GM19468 (cell line): ENCODE measurements around the gene CLASP1.

Source experiments
- ATAC-seq: cut with Tn5 transposase; IDR thresholded peaks from one replicate; pipeline ENCODE4 v1.9.1; 2021; ENCODE audit warnings: mild to moderate bottlenecking, moderate library complexity, moderate number of reproducible peaks; ENCODE audit not compliant: unreplicated experiment; ENCODE audit errors: extremely low read depth

CLASP1 gene

GRCh38 chr2:121552477-121553180 lies 96.6 kb downstream of the CLASP1 start:
- peak; percentile 52 for ATAC-seq

- no peak for ATAC-seq
Measured at GRCh38 chr2:121550669-121551068, 98.6 kb downstream of the CLASP1 start.

GRCh38 chr2:121547646-121548045 lies 101.6 kb downstream of the CLASP1 start:
- no peak for ATAC-seq

- ATAC-seq = no peak
Measured at GRCh38 chr2:121545913-121546312, 103.3 kb downstream of the CLASP1 start.

GRCh38 chr2:121545257-121545656 lies 104.0 kb downstream of the CLASP1 start:
- no peak for ATAC-seq

GRCh38 chr2:121541495-121541894 lies 107.8 kb downstream of the CLASP1 start:
- ATAC-seq = no peak

GRCh38 chr2:121539750-121540469 lies 109.4 kb downstream of the CLASP1 start:
- no peak for ATAC-seq

- no peak for ATAC-seq
Measured at GRCh38 chr2:121536850-121537557, 112.3 kb downstream of the CLASP1 start.

GRCh38 chr2:121536347-121536746 lies 112.9 kb downstream of the CLASP1 start:
- ATAC-seq = no peak

GRCh38 chr2:121534007-121534406 lies 115.3 kb downstream of the CLASP1 start:
- no peak for ATAC-seq

- ATAC-seq = no peak
Measured at GRCh38 chr2:121532894-121533293, 116.4 kb downstream of the CLASP1 start.

GRCh38 chr2:121532347-121532766 lies 116.9 kb downstream of the CLASP1 start:
- no peak for ATAC-seq

- ATAC-seq = peak; percentile 26
Measured at GRCh38 chr2:121530212-121530705, 119.0 kb downstream of the CLASP1 start.

GRCh38 chr2:121529439-121530211 lies 119.6 kb downstream of the CLASP1 start:
- ATAC-seq = no peak

GRCh38 chr2:121527009-121527682 lies 122.1 kb downstream of the CLASP1 start:
- no peak for ATAC-seq

GRCh38 chr2:121524685-121525425 lies 124.4 kb downstream of the CLASP1 start:
- ATAC-seq = no peak

- ATAC-seq = no peak
Measured at GRCh38 chr2:121521359-121521758, 127.9 kb downstream of the CLASP1 start.

- ATAC-seq = no peak
Measured at GRCh38 chr2:121520641-121520994, 128.6 kb downstream of the CLASP1 start.
